ENCODE results near the gene MAD1L1.

The MAD1L1 gene

DNA sequence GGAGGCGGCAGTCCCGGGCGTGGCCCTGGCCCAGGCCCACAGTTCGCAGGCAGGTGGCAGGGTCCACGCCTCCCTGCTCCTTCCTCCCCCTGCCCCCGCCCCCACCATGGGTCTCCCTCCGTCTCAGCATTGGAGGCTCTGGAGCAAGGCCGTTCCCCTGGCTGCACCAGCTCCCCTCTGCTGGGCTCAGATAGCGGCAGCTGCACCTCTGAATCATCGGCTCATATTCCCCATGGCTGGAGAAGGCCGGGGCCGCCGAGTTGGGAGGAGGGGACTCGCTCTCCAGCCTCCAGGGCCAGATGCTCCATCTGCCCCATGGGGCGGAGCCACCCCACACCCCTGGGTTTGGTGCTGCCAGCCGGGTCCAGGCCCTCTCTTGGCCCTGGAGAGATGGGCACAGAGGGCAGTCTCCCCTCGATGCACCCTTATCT, 417.7 kb downstream of the MAD1L1 start:
- H3K9me3 ChIP-seq: no peaks in the 10 kb centered on the region
- peaks cover 0 to 8% of the 10 kb centered on the region in 2 experiments for H3K4me1 ChIP-seq (ENCODE audit: control insufficient read depth in 1 of 2, insufficient read depth in 1 of 2, low read depth in 1 of 2, low read length in 1 of 2)
- peaks cover 24% of the 10 kb centered on the region for H3K27me3 ChIP-seq
- peaks cover 7% of the 10 kb centered on the region for H3K36me3 ChIP-seq
- H3K27ac ChIP-seq: no peak overlapping the region
- H3K4me3 ChIP-seq (ENCODE audit: low read depth in 1 of 2, low read length in 1 of 2): no peak overlapping the region
- TF ChIP-seq, protein P1, sequence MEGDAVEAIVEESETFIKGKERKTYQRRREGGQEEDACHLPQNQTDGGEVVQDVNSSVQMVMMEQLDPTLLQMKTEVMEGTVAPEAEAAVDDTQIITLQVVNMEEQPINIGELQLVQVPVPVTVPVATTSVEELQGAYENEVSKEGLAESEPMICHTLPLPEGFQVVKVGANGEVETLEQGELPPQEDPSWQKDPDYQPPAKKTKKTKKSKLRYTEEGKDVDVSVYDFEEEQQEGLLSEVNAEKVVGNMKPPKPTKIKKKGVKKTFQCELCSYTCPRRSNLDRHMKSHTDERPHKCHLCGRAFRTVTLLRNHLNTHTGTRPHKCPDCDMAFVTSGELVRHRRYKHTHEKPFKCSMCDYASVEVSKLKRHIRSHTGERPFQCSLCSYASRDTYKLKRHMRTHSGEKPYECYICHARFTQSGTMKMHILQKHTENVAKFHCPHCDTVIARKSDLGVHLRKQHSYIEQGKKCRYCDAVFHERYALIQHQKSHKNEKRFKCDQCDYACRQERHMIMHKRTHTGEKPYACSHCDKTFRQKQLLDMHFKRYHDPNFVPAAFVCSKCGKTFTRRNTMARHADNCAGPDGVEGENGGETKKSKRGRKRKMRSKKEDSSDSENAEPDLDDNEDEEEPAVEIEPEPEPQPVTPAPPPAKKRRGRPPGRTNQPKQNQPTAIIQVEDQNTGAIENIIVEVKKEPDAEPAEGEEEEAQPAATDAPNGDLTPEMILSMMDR (IDR thresholded peaks at IDR 0.05): no peak

DNA sequence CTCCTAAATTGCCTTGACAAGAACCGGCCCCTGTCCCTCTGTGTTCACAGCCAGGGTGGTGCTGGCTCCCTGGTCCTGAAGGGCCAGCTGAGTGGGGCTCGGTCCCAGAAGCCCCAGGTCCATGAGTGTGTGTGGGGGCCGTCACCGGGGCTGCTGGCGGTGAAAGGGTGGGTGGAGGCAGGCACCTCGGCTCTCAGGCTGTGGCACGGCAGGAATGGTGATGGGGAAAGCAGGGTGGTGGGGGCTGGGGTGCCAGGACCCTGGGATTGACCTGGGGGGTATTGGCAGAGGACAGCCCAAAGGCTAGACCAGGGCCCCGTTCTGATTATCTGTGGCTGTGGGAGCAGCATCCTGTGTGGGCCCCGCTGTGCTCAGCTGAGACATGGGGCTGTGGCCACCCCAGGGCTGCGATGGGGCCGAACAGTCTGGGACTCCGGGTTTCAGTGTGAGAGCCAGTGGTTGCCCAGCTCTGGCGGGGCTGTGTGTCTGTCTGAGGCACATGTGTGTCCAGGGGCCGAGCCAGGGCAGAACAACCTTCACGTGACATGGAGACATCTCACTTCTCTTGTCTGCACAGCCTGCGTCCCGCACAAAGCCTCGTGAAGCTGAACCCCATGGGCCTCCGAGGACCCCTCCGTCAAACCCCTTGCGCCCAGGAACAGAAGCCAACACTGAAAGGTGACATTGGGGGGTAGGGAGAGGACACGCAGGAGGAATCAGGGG, 418.5 kb downstream of the MAD1L1 start:
- Histone ChIP-seq H3K9me3 (no peaks in the 10 kb centered on the region), H3K27ac (no peak overlapping the region), H3K27me3 (peaks cover 15% of the 10 kb centered on the region), H3K4me1 (ENCODE audit: control insufficient read depth in 1 of 2, insufficient read depth in 1 of 2, low read depth in 1 of 2, low read length in 1 of 2) (peaks cover 0 to 3% of the 10 kb centered on the region in 2 experiments), H3K4me3 (ENCODE audit: low read depth in 1 of 2, low read length in 1 of 2) (no peak overlapping the region), H3K36me3 (peaks cover 7% of the 10 kb centered on the region)
- TF ChIP-seq, protein P1 (IDR thresholded peaks at IDR 0.05): no peak

DNA sequence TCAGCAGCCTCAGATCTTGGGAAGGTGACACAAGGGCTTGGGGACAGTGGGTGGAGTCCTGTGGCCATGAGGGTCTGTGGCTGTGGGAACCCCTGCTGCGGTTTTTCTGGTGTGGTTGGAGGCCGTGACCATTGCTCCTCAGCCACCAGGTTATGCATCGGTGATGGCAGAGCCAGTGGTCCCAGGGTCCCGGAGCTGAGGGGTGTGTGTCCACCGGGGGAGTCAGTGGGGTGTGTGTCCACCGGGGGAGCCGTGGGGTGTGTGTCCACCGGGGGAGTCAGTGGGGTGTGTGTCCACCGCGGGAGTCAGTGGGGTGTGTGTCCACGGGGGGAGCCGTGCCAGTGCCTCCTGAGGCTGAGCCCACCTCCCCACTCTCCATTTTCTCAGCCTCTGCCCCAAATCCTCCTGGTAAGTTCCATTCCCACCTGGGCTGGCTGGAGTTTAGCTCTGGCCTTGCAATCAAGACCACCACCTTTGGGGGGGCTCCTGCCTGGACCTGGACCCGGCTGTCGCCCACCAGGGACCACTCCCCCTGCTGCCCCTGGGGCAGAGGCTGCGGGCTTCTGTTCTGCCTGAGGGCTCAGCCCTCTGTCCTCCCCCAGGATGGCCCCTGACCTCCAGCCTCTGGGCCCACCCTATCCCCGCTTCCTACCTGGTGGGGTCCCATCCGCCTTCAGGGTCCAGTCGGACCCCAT, 419.2 kb downstream of the MAD1L1 start:
- H3K27ac ChIP-seq: no peak overlapping the region
- peaks cover 7% of the 10 kb centered on the region for H3K36me3 ChIP-seq
- H3K27me3 ChIP-seq: peaks cover 8% of the 10 kb centered on the region
- no peaks in the 10 kb centered on the region for H3K4me1 ChIP-seq (ENCODE audit: control insufficient read depth in 1 of 2, insufficient read depth in 1 of 2, low read depth in 1 of 2, low read length in 1 of 2)
- TF ChIP-seq, protein P1 (IDR thresholded peaks at IDR 0.05): no peak
- H3K9me3 ChIP-seq: no peaks in the 10 kb centered on the region
- H3K4me3 ChIP-seq (ENCODE audit: low read depth in 1 of 2, low read length in 1 of 2): no peak overlapping the region

DNA sequence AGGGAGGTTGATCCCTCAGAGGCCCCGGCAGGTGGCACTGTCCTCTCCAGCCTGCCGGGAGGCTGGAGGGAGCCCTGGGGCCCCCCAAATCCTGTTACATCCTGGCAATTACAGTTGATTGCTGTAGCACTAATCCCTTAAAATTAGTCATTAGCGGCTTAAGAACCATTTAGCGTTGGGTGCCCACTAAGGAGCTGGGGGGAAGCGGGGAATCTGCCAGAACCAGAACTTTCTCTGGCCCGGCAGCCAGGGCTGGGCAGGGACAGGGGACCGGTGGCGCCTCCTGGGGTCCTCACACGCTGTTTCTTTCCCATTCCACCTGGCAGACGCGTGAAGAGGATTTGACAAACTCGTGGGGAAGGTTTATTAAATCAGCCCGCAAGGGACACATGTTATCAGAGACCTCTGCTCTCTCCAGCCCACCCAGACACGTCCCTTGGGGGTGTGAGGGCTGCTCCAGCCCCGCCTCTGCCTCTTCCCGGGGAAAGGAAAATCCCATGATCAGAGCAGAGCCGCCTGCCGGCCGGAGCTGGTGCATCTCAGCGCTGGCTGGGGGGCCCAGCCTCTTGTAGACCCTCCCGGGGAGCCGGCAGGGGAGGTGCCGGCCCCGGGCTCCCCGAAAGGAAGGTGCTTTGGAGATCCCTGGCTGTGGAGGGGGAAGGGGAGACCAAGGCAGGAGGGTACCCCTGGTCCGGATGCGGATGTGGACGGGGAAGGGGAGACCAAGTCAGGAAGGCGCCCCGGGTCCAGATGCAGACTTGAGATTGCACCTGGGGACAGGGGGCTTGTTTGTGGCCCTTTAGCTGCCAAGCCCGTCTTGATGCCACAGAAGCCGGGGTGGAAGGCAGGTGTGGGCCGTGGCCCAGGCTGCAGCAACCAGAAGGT, 420.0 kb downstream of the MAD1L1 start:
- no peaks in the 10 kb centered on the region for H3K9me3 ChIP-seq
- H3K4me1 ChIP-seq (ENCODE audit: control insufficient read depth in 1 of 2, insufficient read depth in 1 of 2, low read depth in 1 of 2, low read length in 1 of 2): no peaks in the 10 kb centered on the region
- TF ChIP-seq, protein P1 (IDR thresholded peaks at IDR 0.05): no peak
- no peak overlapping the region for H3K4me3 ChIP-seq (ENCODE audit: low read depth in 1 of 2, low read length in 1 of 2)
- H3K27ac ChIP-seq: no peak overlapping the region
- H3K36me3 ChIP-seq: peaks cover 7% of the 10 kb centered on the region
- H3K27me3 ChIP-seq: peaks cover 7% of the 10 kb centered on the region

DNA sequence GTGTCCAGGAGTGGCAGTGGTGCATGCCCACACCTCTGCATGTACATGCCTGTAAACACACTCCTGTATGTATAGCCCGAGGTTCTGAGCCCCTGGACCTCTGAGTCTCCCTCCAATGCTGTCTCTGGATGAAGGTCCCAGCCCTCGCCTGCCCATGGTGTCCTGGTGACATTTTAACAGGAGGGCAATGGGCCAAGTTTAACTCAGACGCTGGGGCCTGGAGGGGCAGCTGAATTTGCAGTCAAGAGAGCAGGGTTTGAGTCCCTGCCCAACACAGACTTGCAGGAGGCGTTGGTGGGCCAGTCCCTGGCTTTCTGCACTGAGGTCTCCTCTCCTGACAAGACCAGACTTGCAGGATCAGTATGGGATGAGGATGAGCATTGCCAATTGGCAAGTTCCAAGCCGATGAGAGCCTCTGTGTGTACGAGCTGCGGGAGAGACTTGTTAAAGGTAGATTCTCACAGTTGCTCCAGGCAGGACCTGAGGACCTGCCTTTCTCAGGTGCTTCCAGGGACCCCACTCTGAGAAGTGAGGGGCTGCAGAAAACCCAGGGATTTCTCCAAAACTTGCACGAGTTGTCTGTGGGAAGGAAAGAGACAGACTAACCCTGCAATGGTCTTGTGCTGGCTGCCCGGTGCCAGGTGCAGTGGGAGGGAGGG, 420.8 kb downstream of the MAD1L1 start:
- Histone ChIP-seq H3K27ac (no peak overlapping the region), H3K36me3 (peaks cover 7% of the 10 kb centered on the region), H3K27me3 (peaks cover 7% of the 10 kb centered on the region), H3K9me3 (no peaks in the 10 kb centered on the region), H3K4me1 (ENCODE audit: control insufficient read depth in 1 of 2, insufficient read depth in 1 of 2, low read depth in 1 of 2, low read length in 1 of 2) (no peaks in the 10 kb centered on the region), H3K4me3 (ENCODE audit: low read depth in 1 of 2, low read length in 1 of 2) (no peak overlapping the region)
- TF ChIP-seq, protein P1 (IDR thresholded peaks at IDR 0.05): no peak
